Nucleus accumbens (tissue), 56 donors: ENCODE data around the gene MFF.

ENCODE experiments used
- DNase-seq, 56 donors: peaks; one replicate each; lab custom pipeline; 2025; lab: John Stamatoyannopoulos, UW

Gene MFF

DNA sequence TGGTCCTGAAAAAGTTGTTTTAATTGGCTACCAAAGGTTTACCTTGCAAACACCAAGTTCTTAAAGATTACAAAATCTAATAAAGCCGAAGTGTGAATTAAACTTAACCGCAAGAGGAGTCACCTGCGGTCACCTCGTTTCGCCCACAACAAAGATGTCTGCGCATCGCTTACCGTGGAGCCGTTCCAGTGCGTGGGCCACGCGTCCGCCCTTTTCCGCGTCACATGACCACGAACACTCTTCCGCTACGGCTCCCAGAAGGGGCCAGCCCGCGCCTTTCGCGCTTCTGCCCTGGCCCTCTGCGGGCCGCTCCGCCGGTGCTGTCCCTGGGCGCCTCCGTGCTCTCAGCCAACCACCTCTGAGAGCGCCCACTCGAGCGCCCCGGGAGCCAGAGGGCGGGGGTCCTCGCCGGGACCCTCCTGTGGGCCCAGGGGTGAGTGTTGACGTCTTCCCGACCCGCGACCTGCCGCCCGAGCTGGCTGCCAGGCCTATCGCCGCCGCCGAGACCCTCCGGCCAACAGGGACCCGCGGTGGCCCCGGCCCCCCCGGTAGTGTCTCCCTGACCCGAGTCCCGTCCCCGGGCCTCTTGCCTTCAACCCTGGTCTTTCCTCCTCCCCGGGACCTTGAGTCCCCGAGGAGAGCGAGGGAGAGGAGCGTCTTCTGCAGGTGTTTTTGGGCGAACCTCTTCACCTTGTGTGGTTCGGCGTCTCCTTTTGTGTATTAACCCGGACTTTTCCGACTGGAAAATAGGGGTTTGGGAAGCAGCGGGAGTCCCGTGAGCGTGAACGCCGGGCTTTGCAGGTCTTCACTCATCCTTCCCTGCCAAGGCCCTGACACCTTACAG is at the start of gene MFF:
TSS of gene MFF (plus strand) at position 257 of the 844 bp plus-strand sequence. CDS start 5,415 bp downstream, outside the sequence.
- DNase-seq, result peak in 55 of 56 donors; percentile 29 to 94 (median 87)

GRCh38 chr2:227280895-227281294 is 44.2 kb upstream of the MFF start:
- no peak for DNase-seq

GRCh38 chr2:227285741-227286236 is 39.3 kb upstream of the MFF start:
- no peak for DNase-seq

GRCh38 chr2:227287771-227288170 is 37.3 kb upstream of the MFF start:
- DNase-seq, result no peak

DNA sequence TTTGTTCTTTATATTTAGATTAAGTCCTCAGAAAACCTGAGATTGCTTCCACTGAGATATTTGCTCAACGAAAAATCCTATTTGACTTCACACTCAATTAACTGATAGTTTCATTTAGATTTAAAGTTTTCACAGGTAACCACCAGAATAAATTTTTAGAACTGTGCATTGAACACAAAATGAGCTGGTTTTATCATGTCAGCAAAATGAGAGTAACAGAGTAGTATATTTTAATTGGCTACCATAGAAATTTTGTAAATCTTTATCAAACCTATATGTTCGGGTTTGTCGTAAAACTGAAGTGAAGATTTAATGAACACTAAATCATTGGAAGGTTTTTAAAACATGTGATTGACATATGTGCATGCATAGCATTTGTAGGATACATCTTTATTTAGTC is 32.7 kb upstream of the MFF start:
- DNase-seq, result no peak

- DNase-seq, result no peak
Observed at GRCh38 chr2:227293531-227293930, 31.5 kb upstream of the MFF start.

DNA sequence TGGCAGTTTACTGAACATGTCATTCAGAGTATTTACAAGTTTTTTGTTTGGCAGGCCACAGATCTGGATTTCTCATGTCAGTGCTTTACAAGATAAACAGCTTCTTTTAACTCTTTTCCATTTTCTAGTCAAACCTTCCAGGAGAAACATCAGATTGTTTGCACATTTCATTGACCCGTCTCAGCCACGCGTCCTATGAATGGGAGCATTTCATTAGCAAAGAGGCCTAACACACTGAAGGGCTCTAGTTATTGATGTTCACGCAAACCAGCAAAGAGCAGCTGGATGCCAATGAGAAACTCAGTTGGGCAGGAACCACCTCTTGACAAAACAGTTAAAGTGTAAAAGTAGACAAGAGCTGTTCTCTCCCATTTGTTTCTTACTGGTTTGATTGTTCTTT is 29.2 kb upstream of the MFF start:
- DNase-seq, result no peak

DNA sequence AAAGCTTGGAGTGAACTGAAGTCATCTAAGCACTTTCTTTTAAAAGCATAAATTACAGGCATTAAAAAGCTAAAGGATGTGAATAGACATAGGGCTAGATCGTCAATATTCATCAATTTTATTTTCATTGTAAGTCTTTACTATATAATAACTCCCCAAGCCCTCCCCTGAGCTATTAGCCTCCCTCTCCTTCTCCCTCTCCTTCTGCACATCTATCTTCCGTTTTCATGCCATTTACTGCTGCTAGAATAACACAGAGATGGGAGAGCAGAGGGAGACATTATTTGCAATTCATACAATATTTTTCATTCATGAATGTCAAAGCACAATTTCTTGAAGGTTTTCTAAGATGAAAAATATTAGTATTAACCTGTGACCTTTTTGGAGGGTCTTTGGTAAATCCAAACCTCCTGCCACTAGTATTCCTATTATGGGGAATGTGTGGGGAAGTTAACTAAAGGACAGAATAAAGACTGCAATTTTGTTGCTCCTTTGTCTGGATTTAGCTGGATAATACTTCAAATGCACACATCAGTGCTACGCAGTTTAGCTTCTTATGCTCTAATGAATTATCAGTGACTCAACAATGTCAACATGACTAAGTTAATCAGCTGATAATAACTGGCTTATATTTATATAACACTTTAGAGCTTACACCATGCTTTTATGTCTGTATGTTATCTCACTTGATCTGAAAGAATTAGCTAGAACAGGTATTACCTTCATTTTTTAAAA is 28.2 kb upstream of the MFF start:
- no peak for DNase-seq

DNA sequence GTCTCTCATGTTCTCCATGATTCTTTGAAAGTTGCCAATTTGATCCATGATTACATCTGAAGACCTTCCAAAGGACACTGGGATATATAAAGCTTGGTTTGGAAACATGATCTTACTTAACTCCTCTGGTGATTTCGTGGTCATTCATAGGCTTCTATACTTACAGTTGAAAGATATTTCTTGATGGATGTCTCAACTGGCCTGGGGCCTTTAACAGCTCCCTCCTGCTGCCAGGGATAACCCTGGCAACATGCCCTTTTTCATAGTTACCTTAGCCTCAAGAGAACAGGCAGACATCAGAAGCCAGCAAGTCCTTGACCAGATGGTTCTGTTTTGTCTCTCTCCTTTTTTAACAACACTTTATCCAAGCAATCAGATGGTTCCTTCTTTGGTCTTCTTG is 23.5 kb upstream of the MFF start:
- no peak for DNase-seq

GRCh38 chr2:227308784-227309183 is 16.3 kb upstream of the MFF start:
- DNase-seq, result no peak

DNA sequence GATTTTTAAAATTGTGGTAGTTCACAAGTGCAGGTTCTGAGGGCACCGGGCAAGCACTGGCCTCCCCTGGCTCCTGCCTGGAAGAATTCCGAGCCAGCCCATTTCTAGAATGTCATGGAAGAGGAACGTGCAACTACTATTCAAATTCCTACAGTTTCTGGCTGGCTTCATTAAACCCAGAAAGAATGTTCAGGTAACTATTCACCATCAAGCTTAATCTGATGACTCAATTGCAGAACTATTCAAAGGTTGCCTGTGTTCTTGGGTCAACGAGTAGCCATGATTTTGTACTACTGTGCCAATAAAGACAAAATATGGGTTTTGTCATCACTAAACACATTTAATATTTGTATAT is 14.3 kb upstream of the MFF start:
- DNase-seq, result no peak

DNA sequence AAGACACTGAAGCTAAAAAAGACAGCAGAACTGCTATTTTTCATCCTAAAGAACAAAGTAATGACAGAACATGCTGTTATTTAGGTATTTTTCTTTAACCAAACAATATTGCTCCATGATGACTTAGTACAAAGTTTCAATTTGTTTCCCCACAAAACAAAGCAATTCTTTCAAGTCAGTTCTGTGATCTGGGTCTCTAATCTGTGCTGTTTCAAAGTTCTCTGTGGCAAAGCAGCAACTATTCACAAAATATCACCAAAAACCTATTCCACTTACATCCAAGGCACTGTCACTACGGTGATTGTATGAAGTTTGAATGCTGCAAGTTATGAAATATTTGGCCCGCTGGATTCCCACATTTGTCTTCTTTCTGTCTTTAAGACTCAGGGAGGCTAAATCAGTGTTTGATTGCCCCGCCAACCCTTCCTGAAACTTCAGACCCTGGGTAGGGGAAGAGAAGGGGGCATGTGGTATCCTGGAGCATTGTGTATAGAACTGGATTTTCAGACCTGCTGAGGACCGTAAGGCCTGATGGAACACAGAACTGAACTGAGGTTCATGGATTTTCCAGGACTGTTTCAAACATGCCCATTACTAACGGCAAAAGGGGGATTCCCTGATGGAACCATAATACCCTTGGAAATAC is 13.1 kb upstream of the MFF start:
- DNase-seq, result no peak

- DNase-seq, result no peak
Observed at GRCh38 chr2:227312579-227312978, 12.5 kb upstream of the MFF start.

GRCh38 chr2:227313310-227313709 is 11.7 kb upstream of the MFF start:
- no peak for DNase-seq

GRCh38 chr2:227317834-227318233 is 7.2 kb upstream of the MFF start:
- no peak for DNase-seq

- DNase-seq, result no peak
Observed at GRCh38 chr2:227320305-227321094, 4.6 kb upstream of the MFF start.

GRCh38 chr2:227322530-227323205 is 2.4 kb upstream of the MFF start:
- DNase-seq, result no peak

DNA sequence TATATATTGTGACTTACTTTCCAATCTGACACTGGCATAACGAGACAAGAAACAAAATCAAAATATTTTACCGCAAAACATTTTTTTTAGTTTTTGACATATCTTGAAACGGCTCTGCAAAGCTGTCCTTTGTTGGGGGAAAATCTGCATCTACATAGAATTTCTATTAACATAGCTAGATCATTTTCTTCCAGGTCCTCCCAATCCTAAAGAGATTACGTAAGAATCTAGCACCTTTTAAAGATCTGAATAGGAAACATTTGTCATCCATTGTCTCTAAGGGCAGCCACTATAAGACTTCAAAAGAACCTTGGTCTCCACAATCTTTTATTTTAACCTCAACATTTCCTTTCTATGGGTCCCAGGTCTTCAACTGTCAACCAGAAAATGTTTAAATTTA is 1.2 kb upstream of the MFF start:
- no peak for DNase-seq

DNA sequence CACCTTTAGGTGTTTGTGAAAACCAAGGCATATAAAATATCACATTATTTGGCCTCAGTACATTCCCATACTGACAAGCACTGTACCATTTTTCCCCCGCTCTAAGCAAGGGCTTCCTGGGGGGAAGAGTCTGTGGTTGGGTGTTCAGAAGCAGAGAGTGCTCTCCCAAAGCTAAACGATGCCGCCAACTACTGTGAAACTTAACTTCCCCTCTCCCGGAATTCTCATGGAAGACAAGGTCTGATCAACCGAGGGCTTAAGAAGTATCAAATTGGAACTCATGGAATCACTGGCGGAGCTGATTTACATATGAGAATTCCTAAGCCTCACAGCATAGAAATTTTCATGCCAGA is 433 bp upstream of the MFF start:
- peak in 20 of 56 donors; percentile 6 to 79 (median 44) for DNase-seq

- DNase-seq, result peak in 22 of 56 donors; percentile 12 to 67 (median 42)
Observed at GRCh38 chr2:227325839-227326195, 766 bp downstream of the MFF start.
